Neuronal stem cell (in vitro differentiated cells): ENCODE data around the gene CD53.

ENCODE experiments used
- DNase-seq: peaks from one replicate; pipeline ENCODE4 v3.0.0-alpha.2; 2013; ENCODE audit warnings: low spot score
- H2AFZ ChIP-seq: one replicate; pipeline ENCODE4 v1.6.1; 2013; ENCODE audit warnings: mild to moderate bottlenecking, low read length, inconsistent platforms
- H2AK5ac ChIP-seq: 2 replicates; pipeline ENCODE4 v1.6.1; 2013; ENCODE audit warnings: low read depth, mild to moderate bottlenecking, inconsistent platforms, low read length, moderate library complexity, mixed read lengths
- H2BK120ac ChIP-seq: 2 replicates; pipeline ENCODE4 v1.6.1; 2013; ENCODE audit warnings: low read depth, mild to moderate bottlenecking, inconsistent platforms, low read length, moderate library complexity, mixed read lengths
- H2BK12ac ChIP-seq: one replicate; pipeline ENCODE4 v1.6.1; 2013; ENCODE audit warnings: low read length, inconsistent platforms
- H2BK15ac ChIP-seq: 2 replicates; pipeline ENCODE4 v1.6.1; 2013; ENCODE audit warnings: mild to moderate bottlenecking, low read length, inconsistent platforms, mixed read lengths
- H2BK5ac ChIP-seq: one replicate; pipeline ENCODE4 v1.6.1; 2013; ENCODE audit warnings: inconsistent platforms, mild to moderate bottlenecking, low read length, moderate library complexity
- H3K14ac ChIP-seq: one replicate; pipeline ENCODE4 v1.6.1; 2013; ENCODE audit warnings: low read length, inconsistent platforms
- H3K18ac ChIP-seq: 2 replicates; pipeline ENCODE4 v1.6.1; 2013; ENCODE audit warnings: low read length, inconsistent platforms
- H3K23ac ChIP-seq: 2 replicates; pipeline ENCODE4 v1.6.1; 2013; ENCODE audit warnings: low read depth, mild to moderate bottlenecking, mixed read lengths, low read length, inconsistent platforms; ENCODE audit not compliant: poor library complexity
- H3K27ac ChIP-seq: replicated peaks from 3 replicates; pipeline ENCODE4 v1.5.1; 2013; ENCODE audit warnings: low read length, inconsistent platforms
- H3K27me3 ChIP-seq, 3 experiments: 2 replicates each; pipeline ENCODE4 v1.6.1; 2013; ENCODE audit warnings: low read length in 3 of 3, mild to moderate bottlenecking in 2 of 3, inconsistent platforms in 1 of 3, low read depth in 1 of 3, mixed read lengths in 1 of 3, moderate library complexity in 1 of 3; ENCODE audit not compliant: control insufficient read depth in 3 of 3, insufficient read depth in 3 of 3
- H3K36me3 ChIP-seq, 2 donors: replicated peaks in 1 of 2; 2 replicates each; pipeline ENCODE4 v1.6.1; 2013; ENCODE audit warnings: low read length in 2 of 2; ENCODE audit not compliant: control insufficient read depth in 2 of 2, insufficient read depth in 2 of 2
- H3K4ac ChIP-seq: 2 replicates; pipeline ENCODE4 v1.6.1; 2013; ENCODE audit warnings: inconsistent platforms, mild to moderate bottlenecking, low read length, moderate library complexity
- H3K4me1 ChIP-seq, 2 donors: 1 replicate in 1 of 2; 2 replicates in 1 of 2; pipeline ENCODE4 v1.6.1; 2013; ENCODE audit warnings: low read length in 2 of 2, low read depth in 1 of 2; ENCODE audit not compliant: control insufficient read depth in 2 of 2, insufficient read depth in 1 of 2
- H3K4me2 ChIP-seq: one replicate; pipeline ENCODE4 v1.6.1; 2013; ENCODE audit warnings: mild to moderate bottlenecking, low read length, inconsistent platforms; ENCODE audit not compliant: insufficient read depth, poor library complexity, severe bottlenecking
- H3K4me3 ChIP-seq, 2 donors: 2 replicates each; pipeline ENCODE4 v1.5.1; 2013; ENCODE audit warnings: low read length in 2 of 2, mild to moderate bottlenecking in 2 of 2, inconsistent platforms in 1 of 2, moderate library complexity in 1 of 2
- H3K79me1 ChIP-seq: one replicate; pipeline ENCODE4 v1.6.1; 2013; ENCODE audit warnings: low read depth, mild to moderate bottlenecking, inconsistent platforms, low read length, moderate library complexity
- H3K9ac ChIP-seq: one replicate; pipeline ENCODE4 v1.6.1; 2013; ENCODE audit warnings: mild to moderate bottlenecking, low read depth, low read length, inconsistent platforms; ENCODE audit not compliant: poor library complexity
- H3K9me3 ChIP-seq, 2 donors: replicated peaks in 1 of 2; 2 replicates each; pipeline versions ENCODE3 to v1.6.1; 2013; ENCODE audit warnings: low read length in 2 of 2, mild to moderate bottlenecking in 2 of 2, inconsistent platforms in 1 of 2, low read depth in 1 of 2, mixed read lengths in 1 of 2, moderate library complexity in 1 of 2; ENCODE audit not compliant: control insufficient read depth in 2 of 2, insufficient read depth in 1 of 2
- H4K8ac ChIP-seq: one replicate; pipeline ENCODE4 v1.6.1; 2013; ENCODE audit warnings: low read depth, mild to moderate bottlenecking, inconsistent platforms, low read length, moderate library complexity
- H4K91ac ChIP-seq: one replicate; pipeline ENCODE4 v1.6.1; 2013; ENCODE audit warnings: low read length, low read depth, mild to moderate bottlenecking, inconsistent platforms; ENCODE audit not compliant: poor library complexity
- WGBS, 2 donors: extraction: QIAGEN DNeasy Blood & Tissue Kit; methylation state at CpG; one replicate each; pipeline ENCODE4 v1.1.7; 2013; ENCODE audit warnings: missing lambda C conversion rate in 2 of 2, mixed read lengths in 1 of 2; ENCODE audit not compliant: insufficient read length in 2 of 2, insufficient replicate concordance in 1 of 2; ENCODE audit errors: extremely low coverage in 2 of 2; 5-methylcytosine and 5-hydroxymethylcytosine counted together

The CD53 gene

DNA sequence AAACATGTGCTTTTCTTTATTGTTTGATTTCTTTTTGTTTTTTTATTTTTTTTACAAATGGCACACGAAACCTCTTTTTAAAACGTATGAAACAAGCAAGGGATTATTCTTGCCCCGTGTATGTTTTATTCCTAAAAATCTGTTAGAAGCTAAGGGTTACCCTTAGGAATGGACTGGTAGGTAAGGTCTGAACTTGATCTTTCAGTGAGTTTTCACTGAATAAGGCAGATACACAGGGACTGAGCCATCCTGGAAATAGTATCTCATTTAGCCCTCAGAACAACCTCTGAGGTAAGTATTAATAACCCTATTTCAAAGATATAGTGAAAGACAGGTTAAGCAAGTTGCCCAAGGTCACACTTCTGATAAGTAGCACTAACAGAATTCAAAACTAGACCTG is 6.0 kb downstream of the CD53 start:
- Histone ChIP-seq H3K4ac (no peak overlapping the region), H3K4me2 (no peak overlapping the region), H2BK12ac (no peak overlapping the region), H2BK15ac (no peak overlapping the region), H4K8ac (no peak overlapping the region), H3K9ac (no peak overlapping the region), H2BK5ac (no peak overlapping the region), H2AK5ac (no peak overlapping the region), H3K27me3 (peaks cover 0 to 3% (median 0%) of the 10 kb centered on the region in 3 experiments), H4K91ac (no peak overlapping the region), H3K36me3 (no peaks in the 10 kb centered on the region), H3K9me3 (peaks cover 0 to 2% of the 10 kb centered on the region in 2 donors), H3K23ac (no peak overlapping the region), H2BK120ac (no peak overlapping the region), H3K4me1 (no peaks in the 10 kb centered on the region), H3K27ac (no peak overlapping the region), H3K18ac (no peak overlapping the region), H3K4me3 (no peak overlapping the region), H3K14ac (no peak overlapping the region), H2AFZ (no peak overlapping the region), H3K79me1 (no peaks in the 10 kb centered on the region)
- DNase-seq: no peak
- WGBS, 2 donors: no CpG with 5 or more reads among the region's 3 CpGs

DNA sequence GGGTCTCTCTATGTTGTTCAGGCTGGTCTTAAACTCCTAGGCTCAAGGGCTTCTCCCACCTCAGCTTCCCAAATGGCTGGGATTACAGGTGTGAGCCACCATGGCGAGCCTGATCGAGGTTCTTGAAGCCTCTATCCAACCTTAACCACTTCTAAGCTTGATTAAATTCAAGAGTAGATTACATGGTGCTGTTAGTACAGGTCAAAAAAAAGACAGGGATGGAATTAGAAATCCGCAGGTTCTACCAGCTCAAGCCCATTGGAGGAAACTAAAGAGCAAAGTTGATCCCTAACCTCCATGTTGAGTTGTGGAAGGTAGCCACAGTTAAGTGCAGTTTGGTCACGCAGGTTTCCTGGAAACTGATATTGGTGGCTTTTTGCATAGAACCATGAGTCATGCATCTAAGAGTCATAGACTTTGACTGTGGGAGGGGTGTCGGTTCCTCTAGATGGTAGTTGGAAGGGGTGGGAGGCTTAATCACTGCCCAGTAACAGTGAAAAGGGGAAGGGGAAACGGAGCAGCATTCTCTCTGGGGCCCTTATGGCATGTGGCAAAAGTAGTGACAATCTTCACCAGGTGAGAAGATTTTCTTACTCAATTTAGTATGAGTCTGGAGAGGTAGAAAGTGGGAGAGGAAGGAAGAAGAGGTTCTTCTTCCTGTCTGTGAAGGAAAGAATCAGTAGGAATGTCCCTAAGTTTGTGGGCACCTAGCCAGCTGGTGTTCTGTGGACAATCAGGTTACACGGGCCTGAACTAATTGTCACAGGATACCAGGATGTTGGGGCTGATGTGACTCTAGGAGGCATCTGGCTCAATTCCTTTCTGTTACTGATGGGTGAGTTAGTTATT is 7.0 kb downstream of the CD53 start:
- Histone ChIP-seq H2AFZ (no peak overlapping the region), H3K79me1 (no peaks in the 10 kb centered on the region), H2AK5ac (no peak overlapping the region), H3K27me3 (peaks cover 0 to 3% (median 0%) of the 10 kb centered on the region in 3 experiments), H2BK12ac (no peak overlapping the region), H3K14ac (no peak overlapping the region), H3K18ac (no peak overlapping the region), H2BK5ac (no peak overlapping the region), H2BK120ac (no peak overlapping the region), H2BK15ac (no peak overlapping the region), H3K9ac (no peak overlapping the region), H4K91ac (no peak overlapping the region), H3K36me3 (no peaks in the 10 kb centered on the region), H4K8ac (no peak overlapping the region), H3K4ac (no peak overlapping the region), H3K27ac (no peak overlapping the region), H3K23ac (no peak overlapping the region), H3K4me1 (no peaks in the 10 kb centered on the region), H3K4me3 (no peak overlapping the region), H3K9me3 (peaks cover 0 to 2% of the 10 kb centered on the region in 2 donors), H3K4me2 (no peak overlapping the region)
- no peak for DNase-seq
- no CpG with 5 or more reads among the region's 7 CpGs for WGBS, 2 donors

DNA sequence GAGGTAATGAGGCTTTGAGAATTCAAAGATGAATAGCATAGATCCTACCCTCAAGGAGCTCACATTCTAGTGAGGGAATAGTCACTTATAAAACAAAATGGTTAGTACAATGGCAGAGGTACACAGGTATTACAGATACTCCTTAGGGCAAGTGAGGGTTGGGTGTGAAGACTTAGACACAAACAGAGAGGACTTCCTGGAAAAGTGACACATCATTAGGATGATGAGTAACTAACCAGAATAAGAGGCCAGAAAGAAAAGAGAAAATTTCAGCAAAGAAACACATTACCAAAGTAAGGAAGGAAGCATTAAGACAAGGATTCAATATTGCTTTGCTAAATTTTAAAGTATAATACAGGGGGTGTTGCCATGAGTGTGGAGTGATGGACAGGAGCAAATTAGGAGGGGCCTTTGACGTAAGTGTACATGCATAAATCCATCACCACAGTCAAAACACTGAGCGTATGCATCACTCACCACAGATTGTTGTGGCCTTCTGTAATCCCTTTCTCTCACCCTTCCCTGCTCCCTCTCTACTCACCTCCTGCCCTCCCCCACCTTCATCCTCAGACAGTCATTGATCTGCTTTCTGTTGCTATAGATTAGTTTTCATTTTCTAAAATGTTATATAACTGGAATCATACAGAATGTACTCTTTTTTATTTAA is 7.9 kb downstream of the CD53 start:
- Histone ChIP-seq H3K27me3 (no peaks in the 10 kb centered on the region), H3K4me2 (no peak overlapping the region), H3K9me3 (no peaks in the 10 kb centered on the region), H3K4me1 (no peaks in the 10 kb centered on the region), H3K4me3 (no peak overlapping the region), H2BK120ac (no peak overlapping the region), H2AFZ (no peak overlapping the region), H2BK5ac (no peak overlapping the region), H2BK12ac (no peak overlapping the region), H3K14ac (no peak overlapping the region), H2AK5ac (no peak overlapping the region), H4K8ac (no peak overlapping the region), H3K18ac (no peak overlapping the region), H3K79me1 (no peaks in the 10 kb centered on the region), H3K9ac (no peak overlapping the region), H3K4ac (no peak overlapping the region), H2BK15ac (no peak overlapping the region), H3K23ac (no peak overlapping the region), H4K91ac (no peak overlapping the region), H3K27ac (no peak overlapping the region), H3K36me3 (no peaks in the 10 kb centered on the region)
- no CpG with 5 or more reads among the region's 2 CpGs for WGBS, 2 donors
- DNase-seq: no peak

DNA sequence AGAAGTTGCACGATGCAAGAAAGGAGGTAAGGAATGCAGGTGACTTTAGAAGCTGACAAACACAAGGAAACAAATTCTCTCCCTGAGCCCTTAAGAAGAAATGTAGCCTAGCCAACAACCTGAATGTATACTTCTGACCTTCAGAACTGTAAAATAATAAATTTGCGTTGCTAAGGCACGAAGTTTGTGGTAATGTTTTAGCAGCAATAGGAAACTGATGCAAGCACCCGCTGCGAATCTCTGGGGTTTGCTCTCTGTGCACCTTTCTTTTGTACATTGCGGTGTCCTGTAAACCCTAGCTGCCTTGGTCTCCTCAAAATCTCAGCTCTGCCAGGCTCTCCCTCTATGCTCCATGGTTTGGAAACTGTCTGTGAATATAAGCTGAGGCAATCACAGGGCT is 15.1 kb downstream of the CD53 start:
- Histone ChIP-seq H3K14ac (no peak overlapping the region), H2BK15ac (no peak overlapping the region), H3K4me2 (no peak overlapping the region), H3K79me1 (no peaks in the 10 kb centered on the region), H3K18ac (no peak overlapping the region), H3K27ac (no peak overlapping the region), H3K4me1 (no peaks in the 10 kb centered on the region), H4K91ac (no peak overlapping the region), H3K36me3 (no peaks in the 10 kb centered on the region), H3K4ac (no peak overlapping the region), H2AFZ (no peak overlapping the region), H2BK12ac (no peak overlapping the region), H3K27me3 (peaks cover 0 to 16% (median 0%) of the 10 kb centered on the region in 3 experiments), H3K9me3 (peaks cover 0 to 2% of the 10 kb centered on the region in 2 donors), H3K9ac (peak overlapping the region; percentile 60), H4K8ac (no peak overlapping the region), H2BK120ac (no peak overlapping the region), H3K4me3 (no peak overlapping the region), H2AK5ac (no peak overlapping the region), H3K23ac (no peak overlapping the region), H2BK5ac (no peak overlapping the region)
- WGBS, 2 donors: no CpG with 5 or more reads among the region's 6 CpGs
- no peak for DNase-seq
